CD4-positive, alpha-beta T cell treated with Interleukin-4 for 1 hour (primary cell): ENCODE measurements around the gene UPB1.
A peak's percentile ranks its signal among the peaks of the same experiment; 100 is the strongest.

ENCODE experiments used
- DNase-seq, 2 donors: peaks; one replicate each; pipeline ENCODE4 v3.0.0-alpha.2; 2020 to 2022

The UPB1 gene

DNA sequence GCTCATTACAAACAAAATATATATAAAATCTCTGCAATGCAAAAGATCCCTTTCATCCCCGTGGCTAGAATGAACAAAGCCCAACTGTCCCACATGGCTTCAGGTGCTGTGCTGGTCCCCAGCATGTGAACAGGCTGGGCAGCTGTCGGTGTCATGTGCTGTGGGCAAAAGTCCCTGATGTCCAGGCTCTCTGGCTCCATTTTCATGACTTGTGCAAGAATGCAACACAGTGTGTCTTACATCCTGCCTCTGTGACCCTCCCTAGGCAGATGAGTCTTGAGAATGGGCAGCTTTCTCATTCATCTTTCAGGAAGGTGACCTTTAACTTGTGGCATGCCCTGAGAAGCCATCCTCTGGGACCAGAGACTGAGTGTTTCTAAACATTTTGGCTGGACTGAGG lies 45.3 kb downstream of the UPB1 start:
- no peak for DNase-seq

DNA sequence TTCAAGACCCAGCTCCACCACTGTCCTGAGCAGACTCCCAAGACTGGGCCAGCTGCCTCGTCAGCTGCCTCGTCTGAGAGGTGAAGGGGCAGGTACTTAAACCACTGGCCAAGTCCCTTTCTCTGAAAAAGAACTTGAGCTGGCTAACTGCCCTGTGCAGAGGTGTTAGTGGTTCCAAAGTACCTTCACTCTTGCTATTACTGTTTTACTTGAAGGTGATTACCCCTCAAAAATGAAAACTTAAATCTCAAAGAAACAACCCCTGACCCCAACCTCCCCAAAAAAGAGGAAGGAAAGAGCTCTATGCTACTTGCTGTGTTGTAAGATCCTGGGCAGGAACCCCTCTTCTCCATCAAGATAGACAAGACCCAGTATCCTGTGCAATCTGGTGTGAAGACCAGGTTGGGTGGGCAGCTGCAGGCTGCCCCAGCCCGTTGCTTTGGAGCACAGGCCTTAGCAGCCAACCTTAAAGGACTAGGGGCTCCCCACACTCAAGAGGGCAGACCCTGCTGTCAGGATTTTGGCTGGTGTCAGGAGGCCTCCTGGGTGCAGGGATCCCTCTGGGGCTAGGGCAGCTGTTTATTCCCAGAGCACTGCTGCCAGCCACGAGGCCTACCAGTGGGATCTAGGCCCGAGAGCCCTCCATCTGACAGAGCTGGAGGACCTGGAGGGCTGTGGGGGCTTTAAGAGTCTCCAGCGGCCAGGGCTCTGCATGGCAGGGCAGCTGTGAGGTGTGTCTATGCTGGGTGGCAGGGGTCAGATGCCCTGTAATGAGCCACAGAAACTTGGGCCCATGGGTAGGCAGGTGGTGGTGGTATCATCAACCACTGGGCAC lies 46.8 kb downstream of the UPB1 start:
- no peak for DNase-seq

DNA sequence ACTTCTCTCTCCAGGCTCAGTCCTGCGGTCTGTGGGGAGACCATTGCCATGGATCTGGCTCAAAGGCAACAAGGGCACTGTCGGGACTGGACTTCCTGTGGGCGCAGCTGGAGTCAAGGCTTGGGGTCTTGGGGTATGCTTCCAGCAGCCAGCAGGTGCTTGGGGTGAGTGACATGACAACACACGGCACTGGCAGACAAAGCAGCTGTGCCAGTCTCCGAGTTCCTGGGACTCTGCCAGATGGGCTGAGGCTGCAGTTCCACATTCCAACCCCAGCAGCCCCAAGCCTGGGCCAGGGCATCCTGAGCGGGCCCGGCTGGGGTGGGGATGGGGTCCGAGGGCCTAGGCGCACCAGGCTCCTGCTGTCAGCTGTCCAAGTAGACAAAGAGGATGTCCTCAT lies 47.5 kb downstream of the UPB1 start:
- DNase-seq, result no peak

DNA sequence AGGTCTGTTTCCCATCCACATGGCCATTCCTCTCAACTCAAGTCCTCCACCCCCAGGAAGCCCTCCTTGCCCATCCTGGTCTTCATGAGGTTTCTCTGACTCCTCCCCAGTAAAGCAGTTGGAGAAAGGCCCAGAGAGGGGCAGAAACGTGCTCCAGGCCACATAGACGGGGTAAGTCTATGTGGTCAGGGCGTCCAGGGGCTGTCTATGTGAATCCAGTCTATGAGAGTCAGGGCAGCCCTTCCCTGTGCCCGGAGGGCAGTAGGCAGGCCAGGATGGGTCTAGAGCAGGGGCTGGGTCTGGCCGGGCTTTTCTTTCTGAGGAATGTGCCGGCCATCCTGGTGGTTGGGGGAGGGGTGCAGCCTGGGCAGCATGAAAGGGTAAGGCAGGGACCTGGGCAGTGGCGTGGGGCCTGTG lies 48.1 kb downstream of the UPB1 start:
- no peak for DNase-seq

DNA sequence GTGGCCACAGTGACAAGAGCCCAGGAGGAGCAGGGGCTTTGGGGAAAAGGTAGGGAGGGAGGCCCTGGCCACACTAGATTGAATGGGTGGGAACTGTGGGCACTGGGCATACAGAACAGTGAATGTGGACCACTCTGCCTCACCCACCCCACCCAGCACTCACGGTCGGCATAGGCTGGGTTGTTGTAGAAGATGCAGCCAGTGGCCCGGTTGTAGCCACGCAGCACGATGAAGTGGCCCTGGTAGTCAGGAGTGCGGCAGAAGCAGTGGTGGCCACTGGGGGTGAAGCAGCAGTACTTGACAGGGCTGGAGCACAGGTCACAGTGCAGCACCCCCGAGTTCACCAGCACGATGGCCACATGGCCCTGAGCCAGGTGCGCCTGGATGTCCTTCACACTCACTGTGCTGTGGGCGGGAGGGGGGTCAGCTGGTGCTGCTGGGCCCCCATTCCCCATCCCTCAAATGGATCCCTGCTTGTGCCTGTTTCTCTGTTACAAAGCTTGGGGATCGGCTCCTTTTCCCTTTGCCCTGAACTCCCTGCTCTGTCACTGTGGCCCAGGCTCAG lies 48.6 kb downstream of the UPB1 start:
- no peak for DNase-seq

DNA sequence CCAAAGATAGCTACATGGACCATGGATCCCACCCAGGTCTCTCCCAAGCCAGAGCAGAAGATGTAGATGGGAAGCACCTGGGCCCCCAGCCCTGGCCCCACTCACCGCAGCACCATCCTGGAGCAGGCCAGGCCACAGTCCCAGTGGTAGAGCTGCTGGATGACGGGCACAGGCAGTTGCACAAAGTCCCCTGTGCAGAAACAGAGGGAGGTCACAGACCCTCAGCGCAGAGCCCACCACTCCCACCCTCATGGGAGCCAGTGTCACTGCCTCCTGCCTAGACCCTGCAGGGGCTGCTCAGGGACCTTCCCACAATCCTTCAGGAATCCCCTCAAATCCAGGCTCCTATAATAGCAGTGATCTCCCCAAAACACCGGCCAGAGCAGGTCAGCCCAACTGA lies 53.7 kb downstream of the UPB1 start:
- no peak for DNase-seq

DNA sequence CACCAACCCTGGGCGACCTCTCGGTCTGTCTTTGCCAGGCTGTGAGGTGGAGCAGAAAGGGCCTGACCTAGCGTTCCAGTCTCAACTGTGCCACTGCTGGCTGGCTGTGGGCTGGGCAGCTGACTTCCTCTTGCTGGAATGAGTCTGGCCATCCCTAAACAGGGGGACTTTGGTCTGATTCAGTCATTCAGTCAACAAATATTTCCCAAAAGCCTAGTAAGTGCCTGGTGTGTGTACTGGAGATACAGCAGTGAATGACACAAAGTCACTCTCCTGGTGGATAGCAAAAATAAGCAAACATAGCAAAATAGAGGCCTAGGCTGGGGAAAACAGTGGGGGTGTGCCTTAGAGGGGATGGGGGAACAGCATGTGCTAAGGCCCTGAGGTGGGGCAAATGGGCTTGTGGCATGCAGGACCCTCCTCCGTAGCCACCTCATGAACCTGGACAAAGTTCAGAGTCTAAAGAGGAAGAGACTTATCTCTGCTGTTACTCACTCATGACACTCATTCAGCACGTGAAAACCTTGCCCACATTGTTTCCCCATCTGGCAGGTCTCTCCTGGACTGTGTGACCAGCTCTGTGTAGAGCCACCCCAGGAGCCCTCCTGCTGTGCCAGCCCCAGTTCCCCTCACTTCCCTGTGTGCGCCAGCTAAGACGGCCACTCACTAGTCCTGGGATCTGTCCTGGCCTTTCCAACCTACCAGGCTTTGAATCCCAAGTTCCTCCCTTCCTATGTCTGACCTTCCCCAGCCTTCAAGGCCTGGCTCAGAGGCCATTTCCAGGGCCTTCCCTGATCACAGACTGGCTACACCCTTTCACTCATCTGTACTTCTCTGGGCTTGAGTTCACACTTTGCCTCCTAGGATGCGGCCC lies 55.1 kb downstream of the UPB1 start:
- DNase-seq, result peak in 1 of 2 donors; percentile 24

DNA sequence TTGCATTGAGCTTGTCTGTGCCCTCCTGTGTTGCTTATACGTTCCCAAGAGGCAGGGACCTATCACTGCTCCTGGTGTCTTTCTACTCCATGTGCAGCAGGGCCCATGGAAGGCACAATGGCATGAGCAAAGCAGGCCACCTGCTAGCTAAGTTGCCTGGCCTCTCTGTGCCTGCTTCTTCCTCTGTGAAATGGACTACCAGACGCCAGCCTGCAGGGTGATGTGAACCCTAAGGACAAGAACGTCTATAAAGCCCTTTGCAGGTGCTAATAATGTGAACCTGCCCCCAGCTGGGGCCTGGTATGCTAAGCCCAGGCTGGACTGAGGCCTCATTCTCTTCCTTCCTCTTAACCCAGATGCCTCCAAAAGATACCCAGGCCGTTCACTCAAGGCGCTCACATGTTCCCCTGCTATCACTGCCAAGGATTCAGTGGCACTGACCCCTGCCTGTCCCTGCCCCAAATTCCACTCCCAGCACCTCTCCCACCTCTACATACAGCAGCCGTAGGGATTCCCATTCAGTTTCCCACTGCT lies 55.8 kb downstream of the UPB1 start:
- DNase-seq, result no peak

DNA sequence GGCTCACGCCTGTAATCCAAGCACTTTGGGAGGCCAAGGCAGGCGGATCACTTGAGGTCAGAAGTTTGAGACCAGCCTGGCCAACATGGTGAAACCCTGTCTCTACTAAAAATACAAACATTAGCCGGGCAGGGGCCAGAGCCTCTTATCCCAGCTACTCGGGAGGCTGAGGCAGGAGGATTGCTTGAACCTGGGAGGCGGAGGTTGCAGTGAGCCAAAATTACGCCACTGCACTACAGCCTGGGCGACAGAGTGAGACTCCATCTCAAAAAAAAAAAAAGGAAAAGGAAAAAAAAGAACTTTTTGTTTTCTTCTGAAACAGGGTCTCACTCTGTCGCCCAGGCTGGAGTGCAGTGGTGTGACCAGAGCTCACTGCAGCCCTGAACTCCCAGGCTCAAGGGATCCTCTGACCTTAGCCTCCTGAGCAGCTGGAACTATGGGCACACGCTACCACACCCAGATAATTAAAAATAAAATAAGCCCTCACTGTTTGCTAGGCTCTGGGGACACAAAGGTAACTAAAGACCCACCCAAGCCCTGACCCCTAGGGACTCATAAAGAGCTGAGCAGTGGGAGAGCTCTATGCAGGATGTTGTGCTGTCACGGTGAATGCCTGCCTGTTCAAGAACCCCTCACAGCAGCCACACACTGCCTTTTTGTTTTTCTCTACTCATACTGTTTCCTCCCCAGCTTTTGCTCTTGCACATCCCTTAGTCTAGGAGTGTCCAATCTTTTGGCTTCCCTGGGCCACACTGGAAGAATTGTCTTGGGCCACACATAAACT lies 57.6 kb downstream of the UPB1 start:
- DNase-seq, result peak in 1 of 2 donors; percentile 34

DNA sequence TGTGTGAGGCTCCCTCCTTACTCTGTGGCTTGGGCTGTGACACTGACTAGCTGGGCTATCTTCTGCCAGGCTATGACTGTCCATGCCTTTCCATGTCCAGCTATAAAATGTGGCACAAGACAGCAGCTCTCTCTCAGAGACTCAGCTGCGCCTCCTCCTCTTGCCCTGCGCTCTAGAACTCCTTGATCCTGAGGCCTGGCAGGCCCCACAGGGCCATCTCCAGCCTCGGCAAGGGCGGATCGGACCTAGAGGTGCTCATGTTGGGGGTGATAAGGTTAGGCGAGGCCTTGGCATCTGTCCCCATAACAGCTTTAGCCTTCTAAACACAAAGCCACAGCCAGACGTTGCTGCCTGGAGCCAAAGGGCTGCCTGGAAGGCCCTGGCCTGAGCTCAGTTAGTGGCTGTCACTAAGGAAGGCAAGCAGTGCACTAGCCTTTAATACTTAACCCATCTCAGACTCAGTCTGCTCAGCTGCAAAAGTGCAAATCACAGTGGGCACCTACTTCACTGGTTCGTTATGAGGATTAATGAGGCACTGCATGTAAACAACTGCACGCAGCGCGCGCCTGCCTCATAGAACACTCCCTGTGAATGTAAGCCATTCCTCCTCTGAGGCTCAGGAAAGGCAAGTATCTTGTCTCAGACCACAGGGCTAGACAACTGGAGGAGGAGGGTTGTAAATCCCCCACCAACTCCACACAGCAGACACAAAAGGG lies 58.6 kb downstream of the UPB1 start:
- DNase-seq, result no peak

DNA sequence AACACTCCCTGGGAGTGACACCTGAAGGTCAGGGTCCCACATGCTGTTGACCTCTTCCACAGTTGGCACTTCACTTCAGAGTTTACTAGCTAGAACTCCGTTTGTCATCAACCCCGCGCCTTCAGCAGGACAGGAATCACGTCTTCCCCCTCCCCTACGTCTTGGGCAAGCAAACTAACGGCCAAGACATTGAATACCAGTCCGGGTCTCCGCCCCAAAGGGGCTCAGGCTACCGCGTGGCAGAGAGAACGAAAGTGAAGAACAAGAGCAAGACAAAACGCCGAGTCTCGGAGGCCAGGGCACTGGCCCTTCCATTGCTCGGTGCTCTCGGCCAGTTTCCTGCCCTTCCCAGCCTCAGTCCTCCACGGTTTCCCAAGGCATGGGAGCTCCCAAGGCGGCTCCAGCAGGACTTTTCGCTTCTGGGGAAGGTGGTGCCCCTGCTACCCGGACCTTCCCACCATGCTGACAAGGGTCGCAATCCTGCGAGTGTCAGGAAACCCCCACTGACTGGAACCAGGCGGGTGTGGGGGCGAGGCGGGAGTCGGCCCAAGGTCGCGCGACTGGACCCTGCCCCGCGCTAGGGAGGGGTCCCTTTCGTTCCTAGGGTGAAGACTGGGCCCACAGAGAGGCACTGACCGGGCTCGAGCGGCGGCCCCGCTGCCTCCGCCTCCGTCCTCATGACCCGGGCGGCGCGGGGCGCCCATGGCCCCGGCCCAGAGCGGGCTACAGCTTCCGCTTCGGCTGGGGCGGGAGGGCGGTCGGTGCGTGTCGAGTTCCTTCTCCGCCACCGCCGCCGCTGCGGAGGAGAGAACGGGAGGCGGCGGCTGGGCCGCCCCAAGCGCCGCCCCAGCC lies 59.4 kb downstream of the UPB1 start, which contains the start of gene GUCD1:
GUCD1 (minus strand) TSS at position 826 of the 852 bp plus-strand sequence; CDS start at position 679, 147 bp downstream.
- peak in 1 of 2 donors; percentile 25 for DNase-seq

DNA sequence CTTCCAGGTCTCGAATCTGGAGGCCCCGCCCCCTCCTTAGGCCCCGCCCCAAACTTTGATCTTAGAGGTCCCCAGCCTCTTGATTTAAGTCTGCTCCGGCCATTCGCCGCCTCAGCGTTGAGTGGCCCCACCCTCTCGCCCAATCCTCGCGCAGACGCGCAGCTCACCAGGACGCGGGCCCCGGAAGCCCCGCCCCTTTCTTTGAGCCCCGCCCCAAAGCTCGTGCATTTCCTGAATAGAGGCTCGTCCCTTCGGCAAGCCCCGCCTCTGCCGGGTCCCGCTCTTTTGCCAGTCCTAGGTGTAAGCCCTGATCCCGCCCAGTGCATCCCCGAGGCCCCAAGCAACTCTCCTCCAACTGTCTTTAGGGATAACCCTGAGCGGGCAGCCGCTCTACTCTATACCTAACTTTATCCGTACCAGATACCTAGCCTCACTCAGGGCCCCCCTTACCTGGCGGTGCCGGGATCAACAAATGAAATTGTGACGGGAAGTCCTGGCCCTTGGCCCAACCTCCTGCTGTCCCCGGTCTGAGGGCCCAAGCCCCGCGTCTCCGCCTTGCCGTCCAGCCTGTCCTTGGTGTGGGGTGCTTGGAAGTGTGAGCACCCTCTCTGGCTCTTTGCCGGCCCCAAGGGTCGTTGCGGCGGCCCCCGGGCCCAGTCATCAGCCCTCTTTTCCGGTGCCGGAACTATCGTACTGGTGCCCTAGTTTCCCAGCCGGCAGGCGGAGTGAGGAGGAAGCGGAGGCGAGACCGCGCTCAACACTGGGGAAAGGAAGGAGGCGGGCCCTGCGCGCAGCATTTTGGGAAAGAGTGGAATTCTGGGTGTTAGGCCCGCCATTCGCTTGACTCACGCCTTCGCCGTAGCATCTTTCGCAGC lies 60.3 kb downstream of the UPB1 start, which contains the start of gene SNRPD3:
SNRPD3 (plus strand) TSS at position 835 of the 875 bp plus-strand sequence. CDS start 1,676 bp downstream, outside the sequence.
- peak; percentile 100 for DNase-seq

DNA sequence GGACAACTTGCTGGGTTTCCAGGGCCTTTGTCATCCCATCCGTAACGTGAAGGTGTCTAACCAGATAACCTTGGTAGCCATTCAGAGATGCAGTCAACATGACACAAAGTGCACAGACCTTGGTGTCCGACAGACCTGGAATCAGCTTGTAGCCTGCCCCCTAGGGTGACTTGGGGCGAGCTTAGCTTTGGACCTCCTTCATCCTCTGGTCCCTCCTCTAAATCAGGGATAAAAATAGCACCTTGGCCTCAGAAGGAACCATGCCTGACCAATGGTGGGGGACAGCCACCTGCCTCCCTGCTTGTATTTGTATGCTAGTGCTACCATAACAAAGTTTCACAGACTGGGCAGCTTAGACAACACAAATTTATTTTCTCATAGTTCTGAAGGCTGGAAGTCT lies 64.3 kb downstream of the UPB1 start:
- no peak for DNase-seq

DNA sequence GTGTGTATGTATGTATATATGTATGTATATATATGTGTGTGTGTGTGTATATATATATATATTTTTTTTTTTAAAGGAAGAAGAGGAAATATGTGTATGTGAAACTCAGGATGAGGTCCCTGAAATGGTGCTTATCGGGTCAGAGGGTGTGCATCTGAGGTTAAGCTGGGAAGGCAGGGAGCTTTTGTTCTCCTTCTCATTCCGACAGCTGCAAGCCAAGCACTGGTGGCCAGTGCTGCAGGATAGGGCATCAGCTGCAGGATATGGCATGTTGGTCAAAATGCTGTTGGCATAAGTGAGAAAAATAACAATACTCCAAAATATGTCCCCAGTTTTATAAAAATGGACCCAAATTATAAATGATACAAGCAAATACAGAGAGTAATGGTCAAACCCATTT lies 68.1 kb downstream of the UPB1 start:
- no peak for DNase-seq

DNA sequence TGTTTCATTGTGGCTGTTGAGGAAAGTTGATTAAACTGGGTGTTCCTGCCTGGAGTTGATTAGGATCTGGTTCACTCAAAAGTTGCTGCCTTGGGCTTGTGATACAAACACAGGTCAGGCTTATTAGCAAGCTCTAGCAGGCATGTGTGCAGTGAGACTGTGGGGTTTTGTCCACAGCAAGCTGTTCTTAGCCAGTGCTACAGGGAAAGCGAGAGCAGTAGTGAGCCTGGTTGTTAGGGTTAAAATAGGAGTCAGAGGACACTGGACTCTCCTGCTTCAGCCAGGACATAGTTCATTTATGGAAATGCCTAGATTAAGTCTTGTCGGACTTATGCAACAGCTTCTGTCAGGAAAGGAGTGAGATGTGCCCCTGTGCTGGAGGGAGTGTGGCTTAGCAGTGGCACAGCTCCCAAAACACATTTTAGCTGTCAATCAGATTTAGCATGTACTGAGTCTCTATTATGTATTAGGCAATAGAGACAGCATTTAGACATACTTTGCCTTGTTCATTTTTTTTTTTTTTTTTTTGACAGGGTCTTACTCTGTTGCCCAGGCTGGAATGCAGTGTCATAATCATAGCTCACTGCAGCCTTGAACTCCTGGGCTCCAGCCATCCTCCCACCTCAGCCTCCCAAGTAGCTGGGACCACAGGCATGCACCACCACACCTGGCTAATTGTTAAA lies 69.4 kb downstream of the UPB1 start:
- DNase-seq, result no peak

DNA sequence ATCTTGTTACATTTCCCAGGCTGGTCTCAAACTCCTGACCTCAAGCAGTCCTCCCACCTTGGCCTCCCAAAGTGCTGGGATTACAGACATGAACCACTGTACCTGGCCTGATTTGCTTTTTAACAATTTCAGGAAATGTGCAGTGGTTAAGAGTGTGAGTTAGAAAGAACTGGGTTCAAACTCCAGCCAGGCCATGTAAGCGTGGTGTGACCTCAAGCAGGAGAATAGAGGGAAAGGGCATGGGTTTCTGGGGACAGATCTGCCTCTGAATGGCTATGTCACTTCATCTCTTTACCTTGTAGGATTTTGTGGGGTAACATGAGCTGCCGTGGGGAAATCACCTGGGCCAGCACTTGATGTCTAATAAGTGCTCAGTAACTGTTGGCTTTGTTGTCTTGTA lies 69.9 kb downstream of the UPB1 start:
- DNase-seq, result no peak

DNA sequence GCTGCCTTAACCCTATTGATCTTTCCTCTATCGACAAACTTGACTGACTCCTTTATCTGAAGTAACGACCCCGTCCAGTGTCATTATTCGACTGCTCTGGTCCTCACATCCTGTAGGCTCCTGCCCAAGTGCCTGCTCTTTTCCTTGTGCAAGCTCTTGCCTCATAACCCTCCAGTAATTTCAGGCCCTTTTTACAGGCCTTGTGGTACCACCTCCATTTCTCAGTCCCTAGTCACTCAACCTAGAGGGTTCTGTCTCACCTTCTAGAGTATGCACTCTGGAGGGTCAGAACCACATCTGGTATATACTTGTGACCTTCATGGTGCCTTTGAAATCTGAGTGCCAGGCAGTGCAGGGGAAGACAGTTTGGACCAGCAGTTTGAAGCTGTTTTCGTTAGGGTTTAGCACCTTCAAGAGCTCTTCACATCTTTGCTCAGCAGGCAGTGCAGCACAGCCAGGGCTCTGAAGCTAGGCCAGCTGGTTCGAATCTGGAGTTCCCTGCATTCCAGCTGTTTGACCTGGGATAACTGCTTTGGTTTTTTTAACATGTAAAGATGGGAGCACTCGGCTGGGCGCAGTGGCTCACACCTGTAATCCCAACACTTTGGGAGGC lies 71.9 kb downstream of the UPB1 start:
- no peak for DNase-seq

DNA sequence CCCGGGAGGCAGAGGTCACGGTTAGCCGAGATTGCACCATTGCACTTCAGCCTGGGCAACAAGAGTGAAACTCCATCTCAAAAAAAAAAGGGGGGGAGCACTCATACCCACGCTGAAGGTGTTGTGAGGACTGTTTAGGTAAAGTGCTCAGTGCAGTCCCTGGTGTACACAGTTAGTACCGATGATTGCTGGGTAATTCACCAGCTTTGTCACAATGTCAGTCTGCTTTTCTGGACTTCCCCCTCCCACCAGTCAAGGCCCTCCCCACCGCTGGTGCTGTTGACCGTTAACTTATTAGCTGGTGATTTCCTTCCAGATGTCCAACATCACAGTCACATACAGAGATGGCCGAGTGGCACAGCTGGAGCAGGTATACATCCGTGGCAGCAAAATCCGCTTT lies 72.5 kb downstream of the UPB1 start:
- DNase-seq, result no peak
